Mesenchymal stem cell (in vitro differentiated cells and primary cell): ENCODE results near the gene TM4SF20.

Experiments used
- DNase-seq: peaks from one replicate; pipeline ENCODE4 v3.0.0-alpha.2; 2013
- H2AFZ ChIP-seq: one replicate; pipeline ENCODE4 v1.6.1; 2013; ENCODE audit warnings: low read depth, mild to moderate bottlenecking, control low read depth, inconsistent platforms, low read length, moderate library complexity
- H2AK5ac ChIP-seq: 2 replicates; pipeline ENCODE4 v1.6.1; 2013; ENCODE audit warnings: low read length, moderate library complexity, mild to moderate bottlenecking, inconsistent platforms; ENCODE audit not compliant: severe bottlenecking
- H2BK120ac ChIP-seq: one replicate; pipeline ENCODE4 v1.6.1; 2013; ENCODE audit warnings: low read depth, mild to moderate bottlenecking, inconsistent platforms, low read length, moderate library complexity
- H2BK12ac ChIP-seq, 2 experiments: one replicate each; pipeline ENCODE4 v1.6.1; 2013; ENCODE audit warnings: inconsistent platforms in 2 of 2, low read length in 2 of 2, mild to moderate bottlenecking in 2 of 2, moderate library complexity in 2 of 2, control low read depth in 1 of 2
- H2BK15ac ChIP-seq: one replicate; pipeline ENCODE4 v1.6.1; 2013; ENCODE audit warnings: mild to moderate bottlenecking, low read depth, inconsistent platforms; ENCODE audit not compliant: poor library complexity, severe bottlenecking
- H2BK5ac ChIP-seq: 2 replicates; pipeline ENCODE4 v1.6.1; 2013; ENCODE audit warnings: low read depth, mild to moderate bottlenecking, low read length, control low read depth, inconsistent platforms; ENCODE audit not compliant: poor library complexity, severe bottlenecking
- H3K14ac ChIP-seq, 2 experiments: one replicate each; pipeline ENCODE4 v1.6.1; 2013; ENCODE audit warnings: inconsistent platforms in 2 of 2, low read length in 2 of 2, control low read depth in 1 of 2, mild to moderate bottlenecking in 1 of 2, moderate library complexity in 1 of 2
- H3K18ac ChIP-seq, 2 experiments: one replicate each; pipeline ENCODE4 v1.6.1; 2013; ENCODE audit warnings: inconsistent platforms in 2 of 2, low read length in 2 of 2, control low read depth in 1 of 2, low read depth in 1 of 2, mild to moderate bottlenecking in 1 of 2
- H3K23ac ChIP-seq, 2 experiments: one replicate each; pipeline ENCODE4 v1.6.1; 2013; ENCODE audit warnings: inconsistent platforms in 2 of 2, low read length in 2 of 2, mild to moderate bottlenecking in 2 of 2, moderate library complexity in 2 of 2, control low read depth in 1 of 2
- H3K27ac ChIP-seq: 2 replicates; pipeline ENCODE4 v1.5.1; 2013; ENCODE audit warnings: mild to moderate bottlenecking, moderate library complexity, low read length, control low read depth, inconsistent platforms; ENCODE audit not compliant: poor library complexity, severe bottlenecking
- H3K27me3 ChIP-seq, 2 experiments: 2 replicates each; pipeline versions ENCODE4 v1.6.1 to v1.7.0; 2013; ENCODE audit warnings: low read length in 2 of 2, mild to moderate bottlenecking in 2 of 2, moderate library complexity in 2 of 2, control low read depth in 1 of 2, inconsistent platforms in 1 of 2; ENCODE audit not compliant: control insufficient read depth in 1 of 2, insufficient read depth in 1 of 2
- H3K36me3 ChIP-seq, 2 experiments: 2 replicates each; pipeline versions ENCODE4 v1.6.1 to v1.7.0; 2013; ENCODE audit warnings: low read length in 2 of 2, control low read depth in 1 of 2, inconsistent platforms in 1 of 2, low read depth in 1 of 2, mild to moderate bottlenecking in 1 of 2; ENCODE audit not compliant: insufficient read depth in 2 of 2, control insufficient read depth in 1 of 2
- H3K4ac ChIP-seq, 2 experiments: one replicate each; pipeline ENCODE4 v1.6.1; 2013; ENCODE audit warnings: inconsistent platforms in 2 of 2, low read length in 2 of 2, mild to moderate bottlenecking in 2 of 2, moderate library complexity in 2 of 2, control low read depth in 1 of 2, low read depth in 1 of 2
- H3K4me1 ChIP-seq: 2 replicates; pipeline ENCODE4 v1.6.1; 2013; ENCODE audit warnings: low read depth, low read length, control low read depth; ENCODE audit not compliant: control insufficient read depth, insufficient read depth
- H3K4me2 ChIP-seq: 2 replicates; pipeline ENCODE4 v1.6.1; 2013; ENCODE audit warnings: low read length, mild to moderate bottlenecking, inconsistent platforms; ENCODE audit not compliant: poor library complexity, severe bottlenecking
- H3K4me3 ChIP-seq, 2 experiments: 2 replicates each; pipeline versions ENCODE4 v1.5.1 to v1.7.0; 2013; ENCODE audit warnings: low read length in 2 of 2, mild to moderate bottlenecking in 2 of 2, control low read depth in 1 of 2, low read depth in 1 of 2; ENCODE audit not compliant: insufficient read depth in 1 of 2
- H3K79me1 ChIP-seq: replicated peaks from 2 replicates; pipeline ENCODE4 v1.6.1; 2013; ENCODE audit warnings: mild to moderate bottlenecking, control low read depth, low read length, inconsistent platforms; ENCODE audit not compliant: poor library complexity, severe bottlenecking
- H3K9ac ChIP-seq: 2 replicates; pipeline ENCODE4 v1.7.0; 2013; ENCODE audit warnings: mild to moderate bottlenecking, low read length, moderate library complexity
- H3K9me3 ChIP-seq: 2 replicates; pipeline ENCODE4 v1.7.0; 2013; ENCODE audit warnings: mild to moderate bottlenecking, low read length; ENCODE audit not compliant: control insufficient read depth
- H4K8ac ChIP-seq: one replicate; pipeline ENCODE4 v1.6.1; 2013; ENCODE audit warnings: inconsistent platforms, mild to moderate bottlenecking, low read length, moderate library complexity
- H4K91ac ChIP-seq: one replicate; pipeline ENCODE4 v1.6.1; 2013; ENCODE audit warnings: mild to moderate bottlenecking, low read length, inconsistent platforms
- WGBS: methylation state at CpG from one replicate; pipeline ENCODE4 v1.1.7; 2013; ENCODE audit warnings: mixed read lengths; 5-methylcytosine and 5-hydroxymethylcytosine counted together

Gene TM4SF20

DNA sequence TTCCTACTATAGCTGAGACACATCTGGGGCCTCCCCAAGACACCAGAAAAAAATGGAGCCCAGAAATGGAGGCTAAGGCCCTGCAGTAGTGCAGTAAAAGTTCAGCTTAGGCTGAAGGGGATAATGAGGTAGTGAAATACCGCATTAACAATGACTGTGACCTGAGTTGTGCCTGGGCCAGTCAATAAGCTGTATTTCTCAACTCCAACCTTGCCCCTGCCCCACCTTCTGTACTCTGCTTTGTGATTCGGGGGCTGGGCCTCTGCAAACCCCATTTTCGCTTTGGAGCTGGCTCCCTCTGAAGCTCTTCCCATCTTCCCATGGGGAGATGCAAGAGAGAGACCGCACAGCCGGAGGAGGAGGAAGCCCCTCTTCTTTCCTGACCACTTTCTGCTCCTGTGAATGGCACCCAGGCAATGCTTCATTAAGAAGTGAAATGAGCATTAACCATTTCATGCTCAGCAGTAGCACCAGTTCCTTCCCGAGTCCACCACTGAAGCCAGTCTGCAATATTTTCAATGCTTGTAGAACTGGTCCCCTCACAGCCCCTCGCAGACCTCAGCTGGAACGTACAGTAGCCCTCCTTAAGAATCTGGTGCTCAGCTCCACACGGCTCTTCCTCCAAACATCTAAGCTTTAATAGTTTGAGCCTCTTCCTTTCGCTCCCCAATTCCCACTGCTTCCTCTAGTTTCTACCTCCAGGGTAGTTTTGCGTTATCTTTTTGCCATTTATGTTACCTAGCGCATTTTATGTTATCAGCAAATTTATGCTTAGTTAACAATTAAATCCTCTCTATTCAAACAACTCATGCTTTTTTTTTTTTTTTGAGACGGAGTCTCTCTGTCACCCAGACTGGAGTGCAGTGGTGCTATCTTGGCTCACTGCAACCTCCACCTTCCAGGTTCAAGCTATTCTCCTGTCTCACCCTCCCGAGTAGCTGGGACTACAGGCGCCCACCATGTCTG, 41.3 kb upstream of the TM4SF20 start:
- no peaks in the 10 kb centered on the region for H3K79me1 ChIP-seq

DNA sequence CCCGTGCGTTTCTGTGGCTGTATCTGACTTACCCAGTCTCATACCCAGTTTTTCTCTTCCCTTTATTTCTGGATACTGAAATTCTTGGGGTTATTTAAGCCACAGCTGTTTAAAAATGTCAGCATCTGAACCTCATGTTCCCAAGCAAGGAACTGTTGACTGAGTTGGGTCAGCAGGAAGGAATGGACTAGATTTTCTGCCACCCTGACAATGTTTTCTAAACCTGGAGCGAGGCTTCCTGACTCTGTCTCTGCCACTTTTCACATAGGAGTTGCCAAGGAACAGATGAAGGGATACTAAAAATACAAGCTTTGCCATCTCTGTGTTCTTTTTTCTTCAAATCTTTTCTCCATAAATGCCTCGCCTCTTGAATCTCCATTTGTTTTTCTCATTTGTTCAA, 37.6 kb upstream of the TM4SF20 start:
- H4K91ac ChIP-seq: no peak overlapping the region
- no peak overlapping the region for H2BK15ac ChIP-seq
- H4K8ac ChIP-seq: no peak overlapping the region
- no peak overlapping the region for H2BK12ac ChIP-seq
- WGBS: 100% methylated on average over 2 of the region's 4 CpGs
- no peak overlapping the region for H3K27ac ChIP-seq
- no peak overlapping the region for H3K18ac ChIP-seq
- no peak overlapping the region for H2BK5ac ChIP-seq
- no peak overlapping the region for H2AFZ ChIP-seq
- H3K4me2 ChIP-seq: no peak overlapping the region
- no peak overlapping the region for H3K9ac ChIP-seq
- H3K4me3 ChIP-seq: no peak overlapping the region
- H2BK120ac ChIP-seq: no peak overlapping the region
- peaks cover 4% of the 10 kb centered on the region for H3K4me1 ChIP-seq
- no peak overlapping the region for H3K23ac ChIP-seq
- H3K4ac ChIP-seq: no peak overlapping the region
- DNase-seq: no peak
- H3K36me3 ChIP-seq: no peaks in the 10 kb centered on the region
- no peaks in the 10 kb centered on the region for H3K27me3 ChIP-seq
- H3K9me3 ChIP-seq: no peaks in the 10 kb centered on the region
- H3K79me1 ChIP-seq: no peaks in the 10 kb centered on the region
- H2AK5ac ChIP-seq: no peak overlapping the region
- no peak overlapping the region for H3K14ac ChIP-seq

More for the DNA sequence above, 41.3 kb upstream of the TM4SF20 start:
- Histone ChIP-seq H3K4me2 (no peak overlapping the region), H3K27ac (no peak overlapping the region), H4K91ac (no peak overlapping the region), H2BK120ac (no peak overlapping the region), H2BK12ac (no peak overlapping the region), H2BK5ac (no peak overlapping the region), H3K9ac (no peak overlapping the region), H2BK15ac (no peak overlapping the region), H4K8ac (no peak overlapping the region), H2AK5ac (no peak overlapping the region), H3K36me3 (no peaks in the 10 kb centered on the region), H3K14ac (no peak overlapping the region), H3K4me1 (no peaks in the 10 kb centered on the region), H2AFZ (no peak overlapping the region), H3K18ac (no peak overlapping the region), H3K4me3 (no peak overlapping the region), H3K23ac (no peak overlapping the region), H3K4ac (no peak overlapping the region), H3K27me3 (no peaks in the 10 kb centered on the region), H3K9me3 (no peaks in the 10 kb centered on the region)
- DNase-seq: no peak
- 91% methylated on average over 14 of the region's 15 CpGs for WGBS

DNA sequence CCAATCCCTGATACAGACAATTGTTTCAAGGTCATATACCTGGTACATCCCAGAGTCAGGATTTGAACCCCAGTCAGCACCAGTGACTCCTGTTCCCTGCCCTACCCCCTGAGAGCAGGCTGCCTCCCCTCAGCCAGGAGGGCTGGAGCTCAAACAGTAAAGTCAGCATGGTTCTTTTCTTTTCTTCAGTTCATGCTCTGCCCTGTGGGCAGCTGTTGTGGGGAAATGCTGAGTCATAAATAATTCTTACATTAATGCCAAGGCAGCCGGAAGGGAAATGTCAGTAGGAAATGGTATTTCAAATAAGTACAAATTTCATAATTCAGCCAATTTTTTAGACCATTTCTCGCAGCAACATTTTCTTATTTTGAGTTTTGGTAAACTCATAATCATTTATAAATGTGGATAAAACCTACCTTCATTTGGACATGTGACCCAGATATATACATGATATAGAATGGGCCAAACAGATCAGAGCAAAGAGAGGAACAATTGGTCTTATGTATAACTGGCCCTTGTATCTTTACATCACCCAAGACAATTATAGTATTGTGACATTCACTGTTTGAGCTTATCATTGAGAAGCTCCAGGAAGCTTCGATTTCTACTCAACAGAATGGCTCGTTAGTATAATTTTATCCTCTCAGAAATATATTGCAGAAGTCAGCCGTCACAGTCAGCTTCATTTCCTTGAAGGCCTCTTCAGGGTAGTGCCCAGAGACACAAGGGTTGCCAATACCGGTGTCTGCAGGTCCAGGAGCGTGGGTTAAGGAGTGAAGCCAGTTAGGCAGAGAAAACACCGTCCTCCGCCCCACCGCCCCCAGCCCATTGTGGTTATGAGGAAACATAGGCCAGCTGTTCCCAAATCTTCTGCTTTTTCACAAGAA, 36.7 kb upstream of the TM4SF20 start:
- Histone ChIP-seq H3K14ac (no peak overlapping the region), H4K8ac (no peak overlapping the region), H2BK5ac (no peak overlapping the region), H2BK120ac (no peak overlapping the region), H3K4me3 (no peak overlapping the region), H3K79me1 (no peaks in the 10 kb centered on the region), H3K4me2 (no peak overlapping the region), H4K91ac (no peak overlapping the region), H2AFZ (no peak overlapping the region), H3K4ac (no peak overlapping the region), H3K9ac (no peak overlapping the region), H3K18ac (no peak overlapping the region), H3K27me3 (no peaks in the 10 kb centered on the region), H2BK12ac (no peak overlapping the region), H3K36me3 (no peaks in the 10 kb centered on the region), H3K23ac (no peak overlapping the region), H2BK15ac (no peak overlapping the region), H3K4me1 (peaks cover 5% of the 10 kb centered on the region), H2AK5ac (peak overlapping the region; percentile 63), H3K27ac (peak overlapping the region; percentile 19), H3K9me3 (no peaks in the 10 kb centered on the region)
- DNase-seq: peak; percentile 47
- 89% methylated on average over 8 of the region's 10 CpGs for WGBS

DNA sequence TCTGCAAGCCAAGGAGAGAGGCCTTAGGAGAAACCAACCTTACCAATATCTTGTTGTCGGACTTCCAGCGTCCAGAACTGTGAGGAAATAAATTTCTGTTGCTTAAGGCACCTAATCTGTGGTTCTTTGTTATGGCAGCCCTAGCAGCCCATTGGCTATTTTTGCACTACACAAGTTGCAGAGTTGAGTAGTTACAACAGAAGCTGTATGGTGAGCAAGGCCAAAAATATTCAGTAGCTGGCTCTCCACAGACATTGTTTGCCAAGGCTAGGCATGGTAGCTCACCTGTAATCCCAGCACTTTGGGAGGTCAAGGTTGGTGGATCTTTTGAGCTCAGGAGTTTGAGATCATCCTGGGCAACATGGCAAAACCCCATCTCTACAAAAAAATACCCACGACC, 35.7 kb upstream of the TM4SF20 start:
- peak overlapping the region; percentile 91 for H2AK5ac ChIP-seq
- H3K9me3 ChIP-seq: no peaks in the 10 kb centered on the region
- no peaks in the 10 kb centered on the region for H3K79me1 ChIP-seq
- H3K14ac ChIP-seq: no peak overlapping the region
- no peak overlapping the region for H3K27ac ChIP-seq
- no peak overlapping the region for H3K4me2 ChIP-seq
- DNase-seq: peak; percentile 50
- H2BK15ac ChIP-seq: peak overlapping the region; percentile 79
- no peaks in the 10 kb centered on the region for H3K27me3 ChIP-seq
- peaks cover 5% of the 10 kb centered on the region for H3K4me1 ChIP-seq
- no peak overlapping the region for H3K18ac ChIP-seq
- no peak overlapping the region for H2BK120ac ChIP-seq
- H2BK5ac ChIP-seq: no peak overlapping the region
- H2AFZ ChIP-seq: no peak overlapping the region
- no peak overlapping the region for H3K9ac ChIP-seq
- WGBS: 90% methylated on average over 3 of the region's 3 CpGs
- H3K23ac ChIP-seq: no peak overlapping the region
- no peaks in the 10 kb centered on the region for H3K36me3 ChIP-seq
- H2BK12ac ChIP-seq: peak overlapping the region in 1 of 2 experiments; percentile 79
- no peak overlapping the region for H3K4me3 ChIP-seq
- peak overlapping the region; percentile 54 for H4K91ac ChIP-seq
- no peak overlapping the region for H3K4ac ChIP-seq
- H4K8ac ChIP-seq: peak overlapping the region; percentile 88
